Measurements from ENCODE around the gene LGALS8. TPM values are rescaled to one million over a fixed set of nuclear protein-coding genes. Genes with fewer than 3 reads are reported as not detected.
"Not testable (repeated sequence)": the region's sequence is repeated elsewhere in the genome, so short reads cannot be mapped to it uniquely, and the experiment has no call there.

The LGALS8 gene
- 47.6 and 48.0 TPM in 2 replicates for total RNA-seq (2014; rRNA removed; shearing (Covaris generic))

- peak; percentile 82 for DNase-seq (ENCODE audit: low read depth)
Measured at GRCh38 chr1:236523704-236524141, at the start of gene LGALS8. Gene LGALS8, plus strand, starts transcription at chr1:236523982. Its CDS starts 2,089 bp downstream, at chr1:236526071.

GRCh38 chr1:236476019-236476418 lies 47.8 kb upstream of the LGALS8 start:
- DNase-seq (ENCODE audit: low read depth), result no peak

GRCh38 chr1:236480758-236481436 lies 42.9 kb upstream of the LGALS8 start:
- no peak for DNase-seq (ENCODE audit: low read depth)

- DNase-seq (ENCODE audit: low read depth), result no peak
Measured at GRCh38 chr1:236484310-236484971, 39.3 kb upstream of the LGALS8 start.

- DNase-seq (ENCODE audit: low read depth), result no peak
Measured at GRCh38 chr1:236486356-236487002, 37.3 kb upstream of the LGALS8 start.

GRCh38 chr1:236489161-236489560 lies 34.6 kb upstream of the LGALS8 start:
- DNase-seq (ENCODE audit: low read depth), result not testable (repeated sequence)

GRCh38 chr1:236489710-236490377 lies 33.9 kb upstream of the LGALS8 start:
- peak; percentile 51 for DNase-seq (ENCODE audit: low read depth)

GRCh38 chr1:236491469-236492136 lies 32.2 kb upstream of the LGALS8 start:
- DNase-seq (ENCODE audit: low read depth), result no peak

GRCh38 chr1:236492378-236492777 lies 31.4 kb upstream of the LGALS8 start:
- DNase-seq (ENCODE audit: low read depth), result no peak

GRCh38 chr1:236494082-236494481 lies 29.7 kb upstream of the LGALS8 start:
- no peak for DNase-seq (ENCODE audit: low read depth)

- DNase-seq (ENCODE audit: low read depth), result no peak
Measured at GRCh38 chr1:236494586-236495466, 29.0 kb upstream of the LGALS8 start.

GRCh38 chr1:236495467-236496112 lies 28.2 kb upstream of the LGALS8 start:
- no peak for DNase-seq (ENCODE audit: low read depth)

- no peak for DNase-seq (ENCODE audit: low read depth)
Measured at GRCh38 chr1:236497908-236498307, 25.9 kb upstream of the LGALS8 start.

- DNase-seq (ENCODE audit: low read depth), result no peak
Measured at GRCh38 chr1:236501093-236501492, 22.7 kb upstream of the LGALS8 start.

- DNase-seq (ENCODE audit: low read depth), result peak; percentile 10
Measured at GRCh38 chr1:236502579-236502971, 21.2 kb upstream of the LGALS8 start.

GRCh38 chr1:236502972-236503639 lies 20.7 kb upstream of the LGALS8 start:
- peak; percentile 68 for DNase-seq (ENCODE audit: low read depth)

- DNase-seq (ENCODE audit: low read depth), result not testable (repeated sequence)
Measured at GRCh38 chr1:236504338-236504737, 19.4 kb upstream of the LGALS8 start.

- no peak for DNase-seq (ENCODE audit: low read depth)
Measured at GRCh38 chr1:236507022-236507700, 16.6 kb upstream of the LGALS8 start.

- no peak for DNase-seq (ENCODE audit: low read depth)
Measured at GRCh38 chr1:236508593-236509027, 15.2 kb upstream of the LGALS8 start.

Measured in RPMI7951 (cell line).